ENCODE measurements around the gene CNGA1.
"Not testable (repeated sequence)": the region's sequence is repeated elsewhere in the genome, so short reads cannot be mapped to it uniquely, and the experiment has no call there.

DNA sequence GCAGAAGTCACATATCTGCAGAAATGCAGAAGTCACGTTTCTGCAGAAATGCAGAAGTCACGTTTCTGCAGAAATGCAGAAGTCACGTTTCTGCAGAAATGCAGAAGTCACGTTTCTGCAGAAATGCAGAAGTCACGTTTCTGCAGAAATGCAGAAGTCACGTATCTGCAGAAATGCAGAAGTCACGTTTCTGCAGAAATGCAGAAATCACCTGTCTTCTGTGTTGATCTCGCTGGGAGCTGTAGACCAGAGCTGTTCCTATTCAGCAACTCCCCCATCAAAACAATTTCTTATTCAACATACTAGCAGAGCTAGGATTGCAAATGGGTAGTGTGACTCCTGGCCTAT is 93.2 kb downstream of the CNGA1 start:
- not testable (repeated sequence) for TF ChIP-seq CTCF (tag by site-specific recombination; IDR thresholded peaks at IDR 0.05); ZBTB11 (tag by site-specific recombination; conservative IDR thresholded peaks at IDR 0.05; ENCODE audit: low read depth); ZNF324 (tag by site-specific recombination; IDR thresholded peaks at IDR 0.05); ZNF302 (tag by site-specific recombination; IDR thresholded peaks at IDR 0.05; ENCODE audit: low read depth); ZBTB1 (tag by site-specific recombination; IDR thresholded peaks at IDR 0.05); ZNF239 (tag by site-specific recombination; IDR thresholded peaks at IDR 0.05)
- TF ChIP-seq, protein P1, sequence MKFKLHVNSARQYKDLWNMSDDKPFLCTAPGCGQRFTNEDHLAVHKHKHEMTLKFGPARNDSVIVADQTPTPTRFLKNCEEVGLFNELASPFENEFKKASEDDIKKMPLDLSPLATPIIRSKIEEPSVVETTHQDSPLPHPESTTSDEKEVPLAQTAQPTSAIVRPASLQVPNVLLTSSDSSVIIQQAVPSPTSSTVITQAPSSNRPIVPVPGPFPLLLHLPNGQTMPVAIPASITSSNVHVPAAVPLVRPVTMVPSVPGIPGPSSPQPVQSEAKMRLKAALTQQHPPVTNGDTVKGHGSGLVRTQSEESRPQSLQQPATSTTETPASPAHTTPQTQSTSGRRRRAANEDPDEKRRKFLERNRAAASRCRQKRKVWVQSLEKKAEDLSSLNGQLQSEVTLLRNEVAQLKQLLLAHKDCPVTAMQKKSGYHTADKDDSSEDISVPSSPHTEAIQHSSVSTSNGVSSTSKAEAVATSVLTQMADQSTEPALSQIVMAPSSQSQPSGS (tag by site-specific recombination; IDR thresholded peaks at IDR 0.05; ENCODE audit: low read depth), result not testable (repeated sequence)

Measured in HEK293 (cell line).